DND-41 (cell line): ENCODE measurements around the gene ARFIP2.

ENCODE experiments used
- ATAC-seq: fragments of 200-7000 bp; cut with Tn5 transposase; 3 replicates; pipeline ENCODE4 v1.9.1; 2021; ENCODE audit warnings: low read depth; ENCODE audit not compliant: insufficient read depth
- DNase-seq: peaks from one replicate; pipeline ENCODE4 v3.0.0-alpha.2; 2020
- H2AFZ ChIP-seq: 2 replicates; pipeline ENCODE4 v1.6.0; 2012; ENCODE audit warnings: low read depth, low read length
- H3K27ac ChIP-seq: 2 replicates; pipeline ENCODE4 v1.5.1; 2012; ENCODE audit warnings: low read length, inconsistent platforms
- H3K27me3 ChIP-seq: fragments of 200-600 bp; sonication (generic); 2 replicates; pipeline ENCODE4 v1.6.0; 2012; ENCODE audit warnings: low read length, mild to moderate bottlenecking, inconsistent platforms; ENCODE audit not compliant: insufficient read depth, poor library complexity
- H3K36me3 ChIP-seq: 2 replicates; pipeline ENCODE4 v1.5.1; 2012; ENCODE audit warnings: low read length, inconsistent platforms; ENCODE audit not compliant: insufficient read depth
- H3K4me1 ChIP-seq: 2 replicates; pipeline ENCODE4 v1.5.1; 2012; ENCODE audit warnings: mild to moderate bottlenecking, low read length; ENCODE audit not compliant: insufficient read depth
- H3K4me2 ChIP-seq: 2 replicates; pipeline ENCODE4 v1.6.0; 2012; ENCODE audit warnings: mild to moderate bottlenecking, moderate library complexity, low read length, inconsistent platforms; ENCODE audit not compliant: insufficient read depth
- H3K4me3 ChIP-seq, 2 experiments: fragments of 200-600 bp in 1 of 2; shearing (Covaris generic) in 1 of 2; 2 replicates each; pipeline ENCODE4 v1.5.1; 2012 to 2016; ENCODE audit warnings: inconsistent platforms in 2 of 2, low read length in 2 of 2, mild to moderate bottlenecking in 2 of 2, low read depth in 1 of 2, moderate library complexity in 1 of 2
- H3K79me2 ChIP-seq: 2 replicates; pipeline ENCODE4 v1.6.0; 2012; ENCODE audit warnings: low read length, inconsistent platforms; ENCODE audit not compliant: insufficient read depth
- H3K9ac ChIP-seq: 2 replicates; pipeline ENCODE4 v1.6.0; 2012; ENCODE audit warnings: low read depth, mild to moderate bottlenecking, inconsistent platforms, low read length, moderate library complexity
- H3K9me3 ChIP-seq: 2 replicates; pipeline ENCODE4 v1.5.1; 2012; ENCODE audit warnings: low read length, moderate library complexity, mild to moderate bottlenecking, inconsistent platforms; ENCODE audit not compliant: insufficient read depth, severe bottlenecking
- H4K20me1 ChIP-seq: 2 replicates; pipeline ENCODE4 v1.6.0; 2012; ENCODE audit warnings: low read length; ENCODE audit not compliant: insufficient read depth
- CTCF ChIP-seq: IDR thresholded peaks from 2 replicates; pipeline ENCODE4 v1.5.1; 2012; ENCODE audit warnings: borderline replicate concordance, low read length, moderate library complexity, mild to moderate bottlenecking; ENCODE audit not compliant: poor library complexity, severe bottlenecking; ENCODE audit errors: extremely low read depth
- EZH2 ChIP-seq: IDR thresholded peaks from 3 replicates; pipeline ENCODE4 v1.6.1; 2012; ENCODE audit warnings: borderline replicate concordance, low read depth, mild to moderate bottlenecking, moderate library complexity, low read length, inconsistent platforms; ENCODE audit not compliant: severe bottlenecking

ARFIP2 gene

GRCh38 chr11:6427516-6427915 is 53.6 kb downstream of the ARFIP2 start:
- ATAC-seq (no peak), DNase-seq (no peak)
- Histone ChIP-seq H2AFZ (no peak overlapping the region), H3K4me2 (no peak overlapping the region), H3K9me3 (no peaks in the 10 kb centered on the region), H3K9ac (no peak overlapping the region), H3K36me3 (no peaks in the 10 kb centered on the region), H3K4me1 (no peaks in the 10 kb centered on the region), H3K27me3 (peaks cover 6% of the 10 kb centered on the region), H3K79me2 (no peaks in the 10 kb centered on the region), H3K27ac (no peak overlapping the region), H4K20me1 (no peaks in the 10 kb centered on the region), H3K4me3 (no peak overlapping the region)
- TF ChIP-seq EZH2 (no peak), CTCF (no peak)
